Measurements from ENCODE around the gene NEO1.

Gene NEO1

GRCh38 chr15:73028831-73029451 lies 23.3 kb upstream of the NEO1 start:
- peak; percentile 60 for DNase-seq

DNA sequence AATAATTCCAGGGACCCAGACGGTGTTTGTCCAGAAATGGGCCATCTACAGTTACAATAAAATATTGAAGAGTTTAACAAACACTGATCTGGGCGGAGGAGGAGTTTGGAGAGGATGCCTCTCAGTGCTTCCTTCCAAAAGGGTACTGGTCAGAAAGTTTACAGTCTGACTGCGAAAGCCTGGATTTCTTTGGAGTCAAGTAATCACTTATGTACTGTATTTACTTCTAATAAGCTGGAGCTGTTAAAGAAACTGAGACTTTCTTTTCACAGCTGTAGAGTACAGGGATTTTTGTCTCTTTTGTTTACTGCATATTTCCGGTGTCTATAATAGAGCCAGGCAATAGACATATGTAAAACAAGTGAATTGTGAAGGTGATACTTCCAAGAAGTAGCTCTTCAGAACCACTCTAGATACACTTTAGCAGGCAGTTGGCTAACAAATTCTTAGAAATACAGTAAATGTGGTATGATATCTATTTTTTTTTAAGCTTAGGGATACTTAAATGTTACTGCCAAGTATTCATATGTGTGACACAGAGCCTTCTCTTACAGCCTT lies 22.1 kb upstream of the NEO1 start:
- H3K36me3 ChIP-seq (replicated peaks; ENCODE audit: insufficient read depth, low read length) = no peaks in the 10 kb centered on the region
- no peaks in the 10 kb centered on the region for H4K20me1 ChIP-seq (ENCODE audit: insufficient read depth, low read length)
- no peak overlapping the region for H3K4me2 ChIP-seq (ENCODE audit: low read depth, low read length)
- TF ChIP-seq CTCF (IDR thresholded peaks at IDR 0.05; ENCODE audit: low read length) (no peak), EZH2phosphoT487 (IDR thresholded peaks at IDR 0.05; ENCODE audit: low read length) (no peak), EZH2 (optimal IDR thresholded peaks at IDR 0.05; ENCODE audit: low read depth, low read length) (no peak)
- peaks cover 20% of the 10 kb centered on the region for H3K4me1 ChIP-seq (ENCODE audit: low read length)
- H3K9ac ChIP-seq (ENCODE audit: low read length) = no peak overlapping the region
- H3F3A ChIP-seq (ENCODE audit: insufficient read depth, low read length) = no peaks in the 10 kb centered on the region
- no peaks in the 10 kb centered on the region for H3K27me3 ChIP-seq (replicated peaks; ENCODE audit: insufficient read depth, low read length)
- DNase-seq = no peak
- H3K9me3 ChIP-seq (replicated peaks; ENCODE audit: insufficient read depth, low read length) = no peaks in the 10 kb centered on the region
- no peaks in the 10 kb centered on the region for H3K9me2 ChIP-seq (replicated peaks; ENCODE audit: insufficient read depth, low read length)
- no peak overlapping the region for H2AFZ ChIP-seq (ENCODE audit: low read length)
- no peaks in the 10 kb centered on the region for H3K79me2 ChIP-seq (ENCODE audit: low read length)
- no peak overlapping the region for H3K27ac ChIP-seq (ENCODE audit: low read length)
- H3K4me3 ChIP-seq (ENCODE audit: low read length) = no peak overlapping the region

More at GRCh38 chr15:73028831-73029451, 23.3 kb upstream of the NEO1 start:
- H3K27ac ChIP-seq (ENCODE audit: low read length) = no peak overlapping the region
- no peaks in the 10 kb centered on the region for H3K27me3 ChIP-seq (replicated peaks; ENCODE audit: insufficient read depth, low read length)
- H3K9me3 ChIP-seq (replicated peaks; ENCODE audit: insufficient read depth, low read length) = no peaks in the 10 kb centered on the region
- 0 out of 2 replicates have a peak overlapping the region, but pooled peaks have one; percentile 1 for H3K4me3 ChIP-seq (ENCODE audit: low read length)
- H3K36me3 ChIP-seq (replicated peaks; ENCODE audit: insufficient read depth, low read length) = no peaks in the 10 kb centered on the region
- no peak overlapping the region for H3K9ac ChIP-seq (ENCODE audit: low read length)
- H2AFZ ChIP-seq (ENCODE audit: low read length) = peak overlapping the region; percentile 16; the same call in 1 of the 2 replicates
- H3K4me1 ChIP-seq (ENCODE audit: low read length) = peaks cover 20% of the 10 kb centered on the region
- H4K20me1 ChIP-seq (ENCODE audit: insufficient read depth, low read length) = no peaks in the 10 kb centered on the region
- no peaks in the 10 kb centered on the region for H3K9me2 ChIP-seq (replicated peaks; ENCODE audit: insufficient read depth, low read length)
- H3K79me2 ChIP-seq (ENCODE audit: low read length) = no peaks in the 10 kb centered on the region
- H3F3A ChIP-seq (ENCODE audit: insufficient read depth, low read length) = no peaks in the 10 kb centered on the region
- H3K4me2 ChIP-seq (ENCODE audit: low read depth, low read length) = peak overlapping the region; percentile 44
- no peak for TF ChIP-seq CTCF (IDR thresholded peaks at IDR 0.05; ENCODE audit: low read length)
- TF ChIP-seq EZH2phosphoT487 (IDR thresholded peaks at IDR 0.05; ENCODE audit: low read length) = no peak
- no peak for TF ChIP-seq EZH2 (optimal IDR thresholded peaks at IDR 0.05; ENCODE audit: low read depth, low read length)

GRCh38 chr15:73031648-73032047 lies 20.6 kb upstream of the NEO1 start:
- H3K4me2 ChIP-seq (ENCODE audit: low read depth, low read length) = no peak overlapping the region
- no peak overlapping the region for H3K9ac ChIP-seq (ENCODE audit: low read length)
- TF ChIP-seq CTCF (IDR thresholded peaks at IDR 0.05; ENCODE audit: low read length) (no peak), EZH2phosphoT487 (IDR thresholded peaks at IDR 0.05; ENCODE audit: low read length) (no peak), EZH2 (optimal IDR thresholded peaks at IDR 0.05; ENCODE audit: low read depth, low read length) (no peak)
- DNase-seq = no peak
- no peaks in the 10 kb centered on the region for H3K9me3 ChIP-seq (replicated peaks; ENCODE audit: insufficient read depth, low read length)
- no peaks in the 10 kb centered on the region for H3F3A ChIP-seq (ENCODE audit: insufficient read depth, low read length)
- no peaks in the 10 kb centered on the region for H3K27me3 ChIP-seq (replicated peaks; ENCODE audit: insufficient read depth, low read length)
- no peaks in the 10 kb centered on the region for H3K36me3 ChIP-seq (replicated peaks; ENCODE audit: insufficient read depth, low read length)
- peaks cover 20% of the 10 kb centered on the region for H3K4me1 ChIP-seq (ENCODE audit: low read length)
- H3K4me3 ChIP-seq (ENCODE audit: low read length) = no peak overlapping the region
- no peaks in the 10 kb centered on the region for H3K9me2 ChIP-seq (replicated peaks; ENCODE audit: insufficient read depth, low read length)
- no peaks in the 10 kb centered on the region for H3K79me2 ChIP-seq (ENCODE audit: low read length)
- no peak overlapping the region for H3K27ac ChIP-seq (ENCODE audit: low read length)
- H2AFZ ChIP-seq (ENCODE audit: low read length) = no peak overlapping the region
- H4K20me1 ChIP-seq (ENCODE audit: insufficient read depth, low read length) = no peaks in the 10 kb centered on the region
